Esophagus muscularis mucosa (tissue), 4 donors: Measurements from ENCODE around the gene ZBTB7C. TPM values are rescaled to one million over a fixed set of nuclear protein-coding genes. Genes with fewer than 3 reads are reported as not detected.

Source experiments
- DNase-seq: peaks from one replicate; pipeline ENCODE4 v3.0.0-alpha.2; 2017; ENCODE audit errors: extremely low spot score
- H3K27ac ChIP-seq, 4 donors: fragments of 200-600 bp; sonication (generic); replicated peaks in 1 of 4; 1 replicate in 3 of 4; 2 replicates in 1 of 4; pipeline ENCODE4 v1.5.1; 2016 to 2019; ENCODE audit warnings: mild to moderate bottlenecking in 1 of 4
- H3K27me3 ChIP-seq, 4 donors: fragments of 200-600 bp; sonication (generic); one replicate each; pipeline versions ENCODE4 v1.5.1 to v1.6.0; 2016 to 2019
- H3K36me3 ChIP-seq, 4 donors: fragments of 200-600 bp; sonication (generic); one replicate each; pipeline ENCODE4 v1.5.1; 2016 to 2019
- H3K4me1 ChIP-seq, 4 donors: fragments of 200-600 bp; sonication (generic); one replicate each; pipeline ENCODE4 v1.5.1; 2016 to 2019
- H3K4me3 ChIP-seq, 4 donors: fragments of 200-600 bp; sonication (generic); 1 replicate in 2 of 4; 2 replicates in 2 of 4; pipeline ENCODE4 v1.5.1; 2016 to 2019; ENCODE audit warnings: mild to moderate bottlenecking in 4 of 4, moderate library complexity in 1 of 4
- H3K9me3 ChIP-seq, 4 donors: fragments of 200-600 bp; sonication (generic); 1 replicate in 3 of 4; 2 replicates in 1 of 4; pipeline ENCODE4 v1.5.1; 2016 to 2019
- EP300 ChIP-seq: sonication (generic); formaldehyde crosslinking; IDR thresholded peaks from one replicate; pipeline ENCODE4 v1.6.1; 2017; ENCODE audit warnings: antibody characterized with exemption
- POLR2A ChIP-seq: fragments of 450-650 bp; IDR thresholded peaks from one replicate; pipeline ENCODE4 v1.6.1; 2017; ENCODE audit warnings: antibody characterized with exemption, moderate library complexity, mild to moderate bottlenecking, low read depth
- POLR2AphosphoS5 ChIP-seq, 2 donors: sonication (generic); formaldehyde crosslinking; IDR thresholded peaks; one replicate each; pipeline ENCODE4 v1.6.1; 2017; ENCODE audit warnings: antibody characterized with exemption in 2 of 2
- WGBS: methylation state at CpG from one replicate; pipeline ENCODE4 v1.1.5; 2018; 5-methylcytosine and 5-hydroxymethylcytosine counted together
- intact Hi-C: fragments of 100-400 bp; cut with DNase I; formaldehyde crosslinking; loops from one replicate; pipeline ENCODE4 v1.15.1; 2023
- total RNA-seq, 4 donors: library from RNA; depleted of rRNA; stranded (reverse); fragments of >200 nt; gene quantifications; one replicate each; pipeline versions ENCODE4 v1.1.0 to v1.2.1, GENCODE V29; 2016
- TF ChIP-seq, protein P1 (sequence below), 3 experiments: fragments of 200-600 bp in 2 of 3; fragments of 450-650 bp in 1 of 3; sonication (generic) in 2 of 3; IDR thresholded peaks; one replicate each; pipeline ENCODE4 v1.5.1; 2017 to 2019; ENCODE audit warnings: antibody characterized with exemption in 3 of 3, mild to moderate bottlenecking in 2 of 3, moderate library complexity in 1 of 3

The ZBTB7C gene
- total RNA-seq, 4 donors from 2014 or later = 6.3 to 13.2 (median 9.1) TPM

DNA sequence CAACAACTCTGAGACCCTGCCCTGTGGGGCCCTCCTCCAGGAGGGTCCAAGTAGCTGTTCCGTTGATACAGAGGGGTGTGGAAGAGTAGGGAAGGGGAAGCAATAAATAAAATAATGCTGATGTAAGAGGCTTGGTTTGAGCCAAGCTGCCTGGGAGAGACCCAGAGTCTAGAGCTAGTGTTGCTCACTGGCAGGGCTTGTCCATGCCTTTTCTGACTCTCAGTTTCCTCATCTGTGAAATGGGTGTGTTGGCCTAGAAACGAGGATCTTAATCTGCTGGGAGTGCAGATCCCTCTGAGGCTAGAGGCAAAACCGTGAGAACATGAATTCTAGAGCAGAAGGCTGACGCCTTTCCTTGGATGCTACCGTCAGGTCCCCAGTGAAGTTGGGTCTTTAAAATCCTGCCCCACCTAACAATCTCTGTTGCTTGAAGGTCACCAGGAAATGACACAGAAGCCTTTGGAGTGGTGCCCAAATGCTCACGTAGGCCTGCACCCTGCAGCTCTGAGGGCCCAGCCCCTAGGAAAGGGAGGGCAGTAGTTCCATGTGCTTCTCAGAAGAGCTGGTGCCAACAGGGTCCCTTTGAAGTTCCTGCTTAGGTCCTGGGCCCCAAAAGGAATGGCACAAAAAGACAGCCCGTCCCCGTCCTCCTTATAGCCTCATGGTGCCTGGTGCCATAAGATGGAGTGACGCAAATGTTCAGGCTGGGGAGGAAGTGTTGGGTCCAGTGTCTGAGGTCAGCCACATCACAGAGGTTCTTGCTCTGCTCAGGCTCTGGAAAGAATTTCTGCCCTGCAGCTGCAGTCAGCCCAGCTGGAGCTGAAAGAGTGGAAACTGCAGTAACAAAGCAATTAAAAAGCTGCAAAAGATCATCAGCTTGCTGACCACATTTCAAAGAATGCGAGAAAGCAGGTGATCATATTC, 405.5 kb downstream of the ZBTB7C start:
- Histone ChIP-seq H3K4me1 (peaks cover 10 to 16% (median 13%) of the 10 kb centered on the region in 4 donors), H3K27me3 (no peaks in the 10 kb centered on the region), H3K4me3 (no peak overlapping the region), H3K36me3 (no peaks in the 10 kb centered on the region), H3K27ac (no peak overlapping the region), H3K9me3 (no peaks in the 10 kb centered on the region)
- TF ChIP-seq, protein P1, sequence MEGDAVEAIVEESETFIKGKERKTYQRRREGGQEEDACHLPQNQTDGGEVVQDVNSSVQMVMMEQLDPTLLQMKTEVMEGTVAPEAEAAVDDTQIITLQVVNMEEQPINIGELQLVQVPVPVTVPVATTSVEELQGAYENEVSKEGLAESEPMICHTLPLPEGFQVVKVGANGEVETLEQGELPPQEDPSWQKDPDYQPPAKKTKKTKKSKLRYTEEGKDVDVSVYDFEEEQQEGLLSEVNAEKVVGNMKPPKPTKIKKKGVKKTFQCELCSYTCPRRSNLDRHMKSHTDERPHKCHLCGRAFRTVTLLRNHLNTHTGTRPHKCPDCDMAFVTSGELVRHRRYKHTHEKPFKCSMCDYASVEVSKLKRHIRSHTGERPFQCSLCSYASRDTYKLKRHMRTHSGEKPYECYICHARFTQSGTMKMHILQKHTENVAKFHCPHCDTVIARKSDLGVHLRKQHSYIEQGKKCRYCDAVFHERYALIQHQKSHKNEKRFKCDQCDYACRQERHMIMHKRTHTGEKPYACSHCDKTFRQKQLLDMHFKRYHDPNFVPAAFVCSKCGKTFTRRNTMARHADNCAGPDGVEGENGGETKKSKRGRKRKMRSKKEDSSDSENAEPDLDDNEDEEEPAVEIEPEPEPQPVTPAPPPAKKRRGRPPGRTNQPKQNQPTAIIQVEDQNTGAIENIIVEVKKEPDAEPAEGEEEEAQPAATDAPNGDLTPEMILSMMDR (IDR thresholded peaks at IDR 0.05) = no peak
- TF ChIP-seq POLR2A (no peak), POLR2AphosphoS5 (IDR thresholded peaks at IDR 0.05) (no peak), EP300 (no peak)
- intact Hi-C loops = no loop called here
- DNase-seq = no peak
- WGBS = 72% methylated on average over 9 of the region's 10 CpGs

DNA sequence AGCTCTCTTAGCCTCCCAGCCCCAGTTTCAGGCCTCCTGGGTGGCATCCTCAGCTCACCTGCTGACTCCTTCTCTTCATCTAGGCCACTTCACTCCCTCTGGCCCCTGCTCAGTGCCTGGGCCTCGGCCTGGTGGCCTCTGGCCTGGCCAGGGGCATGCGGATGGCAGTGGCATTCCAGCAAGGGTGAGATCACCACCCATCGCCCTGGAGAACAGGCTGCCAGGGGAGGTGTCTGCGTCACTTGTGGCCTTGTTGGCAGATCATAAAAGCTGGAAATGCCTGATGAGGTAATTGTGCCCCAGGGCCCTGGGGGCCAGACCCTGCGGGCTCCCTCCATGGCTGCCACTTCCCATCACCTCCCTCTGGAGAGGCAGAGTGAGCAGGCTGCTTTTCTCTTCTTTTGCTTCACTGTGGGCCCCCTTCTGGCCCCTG, 406.2 kb downstream of the ZBTB7C start:
- intact Hi-C loops = no loop called here

DNA sequence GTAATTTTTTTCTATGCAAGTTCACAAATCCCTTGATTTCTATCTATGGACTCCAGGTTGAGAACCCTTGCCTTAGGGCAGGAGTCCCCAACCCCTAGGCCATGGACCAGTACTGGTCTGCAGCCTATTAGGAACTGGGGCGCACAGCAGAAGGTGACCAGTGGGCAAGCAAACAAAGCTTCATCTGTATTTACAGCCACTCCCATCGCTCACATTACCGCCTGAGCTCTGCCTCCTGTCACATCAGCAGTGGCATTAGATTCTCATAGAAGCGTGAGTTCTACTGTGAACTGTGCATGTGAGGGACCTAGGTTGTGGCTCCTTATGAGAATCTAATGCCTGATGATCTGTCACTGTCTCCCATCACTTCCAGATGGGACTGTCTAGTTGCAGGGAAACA, 408.5 kb downstream of the ZBTB7C start:
- H3K9me3 ChIP-seq = peaks cover 0 to 9% (median 4%) of the 10 kb centered on the region in 4 donors
- WGBS = 92% methylated on average over 4 of the region's 4 CpGs
- no peak overlapping the region for H3K27ac ChIP-seq
- no peak for DNase-seq
- TF ChIP-seq, protein P1 (IDR thresholded peaks at IDR 0.05) = no peak
- TF ChIP-seq EP300 (no peak), POLR2A (no peak), POLR2AphosphoS5 (IDR thresholded peaks at IDR 0.05) (no peak)
- H3K36me3 ChIP-seq = no peaks in the 10 kb centered on the region
- H3K4me3 ChIP-seq = no peak overlapping the region
- peaks cover 0 to 8% (median 0%) of the 10 kb centered on the region in 4 donors for H3K4me1 ChIP-seq
- intact Hi-C loops = no loop called here
- no peaks in the 10 kb centered on the region for H3K27me3 ChIP-seq

More for the DNA sequence above, 406.2 kb downstream of the ZBTB7C start:
- peaks cover 5 to 12% (median 5%) of the 10 kb centered on the region in 4 donors for H3K4me1 ChIP-seq
- no peaks in the 10 kb centered on the region for H3K9me3 ChIP-seq
- H3K27ac ChIP-seq = no peak overlapping the region
- no peak overlapping the region for H3K4me3 ChIP-seq
- H3K27me3 ChIP-seq = no peaks in the 10 kb centered on the region
- WGBS = no CpG with 5 or more reads among the region's 5 CpGs
- no peak for TF ChIP-seq POLR2AphosphoS5 (IDR thresholded peaks at IDR 0.05)
- TF ChIP-seq EP300 = no peak
- TF ChIP-seq, protein P1 (IDR thresholded peaks at IDR 0.05) = no peak
- TF ChIP-seq POLR2A = no peak
- no peak for DNase-seq
- no peaks in the 10 kb centered on the region for H3K36me3 ChIP-seq

DNA sequence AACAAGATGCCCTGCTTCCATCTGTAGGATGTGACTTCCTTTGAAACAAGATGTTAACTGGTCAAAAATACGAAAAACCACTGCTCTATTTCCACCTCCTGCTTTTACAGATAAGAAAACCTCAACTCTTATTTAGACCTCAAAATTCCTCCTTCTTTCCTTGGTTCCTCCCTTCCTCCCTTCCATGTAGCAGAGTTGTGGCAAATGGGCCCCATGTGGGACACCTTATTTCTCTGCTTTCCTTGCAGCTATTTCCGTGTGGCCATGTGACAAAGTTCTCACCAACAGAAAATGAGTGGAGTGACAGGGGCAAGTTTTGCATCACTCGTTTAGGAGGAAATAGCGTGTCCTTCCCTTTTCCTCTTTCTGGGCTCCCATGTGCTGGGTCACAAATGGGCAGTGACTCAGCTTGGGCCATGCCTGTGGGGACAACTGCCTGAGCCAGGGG, 409.4 kb downstream of the ZBTB7C start:
- WGBS = 70% methylated on average over 4 of the region's 4 CpGs
- intact Hi-C loops = no loop called here

More for the DNA sequence above, 409.4 kb downstream of the ZBTB7C start:
- Histone ChIP-seq H3K4me1 (peaks cover 0 to 8% (median 0%) of the 10 kb centered on the region in 4 donors), H3K27me3 (no peaks in the 10 kb centered on the region), H3K36me3 (no peaks in the 10 kb centered on the region), H3K27ac (no peak overlapping the region), H3K4me3 (no peak overlapping the region), H3K9me3 (peaks cover 0 to 9% (median 4%) of the 10 kb centered on the region in 4 donors)
- no peak for DNase-seq
- TF ChIP-seq, protein P1 (IDR thresholded peaks at IDR 0.05) = no peak
- TF ChIP-seq POLR2A = no peak
- TF ChIP-seq POLR2AphosphoS5 (IDR thresholded peaks at IDR 0.05) = no peak
- no peak for TF ChIP-seq EP300
